ENCODE results near the gene API5.
A peak's percentile ranks its signal among the peaks of the same experiment; 100 is the strongest.

Gene API5

GRCh38 chr11:43354311-43354710 is 42.5 kb downstream of the API5 start:
- no peaks in the 10 kb centered on the region for H3K27me3 ChIP-seq (replicated peaks; ENCODE audit: control insufficient read depth, insufficient read depth, low read length)
- H3K4me3 ChIP-seq (replicated peaks; ENCODE audit: low read depth, low read length), result no peak overlapping the region
- no peaks in the 10 kb centered on the region for H3K36me3 ChIP-seq (ENCODE audit: control insufficient read depth, insufficient read depth, low read length)
- no peak for TF ChIP-seq CTCF (IDR thresholded peaks at IDR 0.05; ENCODE audit: insufficient read depth, low read length, poor library complexity, severe bottlenecking)
- no peak for DNase-seq (ENCODE audit: extremely low read depth, insufficient read length)

- no peaks in the 10 kb centered on the region; the same call in 1 of the 2 replicates for H3K36me3 ChIP-seq (ENCODE audit: control insufficient read depth, insufficient read depth, low read length)
- TF ChIP-seq CTCF (IDR thresholded peaks at IDR 0.05; ENCODE audit: insufficient read depth, low read length, poor library complexity, severe bottlenecking), result no peak
- DNase-seq (ENCODE audit: extremely low read depth, insufficient read length), result no peak
- H3K4me3 ChIP-seq (replicated peaks; ENCODE audit: low read depth, low read length), result no peak overlapping the region
- H3K27me3 ChIP-seq (replicated peaks; ENCODE audit: control insufficient read depth, insufficient read depth, low read length), result no peaks in the 10 kb centered on the region
These were observed 44.5 kb downstream of the API5 start for GRCh38 chr11:43356336-43356735.

- H3K4me3 ChIP-seq (replicated peaks; ENCODE audit: low read depth, low read length), result peak overlapping the region; percentile 94
- no peak for DNase-seq (ENCODE audit: extremely low read depth, insufficient read length)
- H3K36me3 ChIP-seq (ENCODE audit: control insufficient read depth, insufficient read depth, low read length), result peaks cover 3% of the 10 kb centered on the region; the same call in 1 of the 2 replicates
- no peak for TF ChIP-seq CTCF (IDR thresholded peaks at IDR 0.05; ENCODE audit: insufficient read depth, low read length, poor library complexity, severe bottlenecking)
- H3K27me3 ChIP-seq (replicated peaks; ENCODE audit: control insufficient read depth, insufficient read depth, low read length), result no peaks in the 10 kb centered on the region
These were observed 46.5 kb downstream of the API5 start for GRCh38 chr11:43358279-43358800.

GRCh38 chr11:43358801-43359421 is 47.1 kb downstream of the API5 start, which contains the start of gene TTC17:
Gene TTC17, plus strand, starts transcription at chr11:43358920. Its CDS starts 35 bp downstream, at chr11:43358955.
- TF ChIP-seq CTCF (IDR thresholded peaks at IDR 0.05; ENCODE audit: insufficient read depth, low read length, poor library complexity, severe bottlenecking), result no peak
- Histone ChIP-seq H3K4me3 (replicated peaks; ENCODE audit: low read depth, low read length) (peak within 1 kb of the TSS; percentile 94), H3K36me3 (ENCODE audit: control insufficient read depth, insufficient read depth, low read length) (peaks cover 3% of the 10 kb centered on the region; the same call in 1 of the 2 replicates), H3K27me3 (replicated peaks; ENCODE audit: control insufficient read depth, insufficient read depth, low read length) (no peaks in the 10 kb centered on the region)
- DNase-seq (ENCODE audit: extremely low read depth, insufficient read length), result peak; percentile 92

GRCh38 chr11:43359422-43359818 is 47.6 kb downstream of the API5 start:
- no peaks in the 10 kb centered on the region for H3K27me3 ChIP-seq (replicated peaks; ENCODE audit: control insufficient read depth, insufficient read depth, low read length)
- no peak for TF ChIP-seq CTCF (IDR thresholded peaks at IDR 0.05; ENCODE audit: insufficient read depth, low read length, poor library complexity, severe bottlenecking)
- H3K36me3 ChIP-seq (ENCODE audit: control insufficient read depth, insufficient read depth, low read length), result peaks cover 3% of the 10 kb centered on the region; the same call in 1 of the 2 replicates
- H3K4me3 ChIP-seq (replicated peaks; ENCODE audit: low read depth, low read length), result peak overlapping the region; percentile 94
- no peak for DNase-seq (ENCODE audit: extremely low read depth, insufficient read length)

Measured in GM06990 (cell line).